ENCODE measurements around the gene SIN3B.

The SIN3B gene

DNA sequence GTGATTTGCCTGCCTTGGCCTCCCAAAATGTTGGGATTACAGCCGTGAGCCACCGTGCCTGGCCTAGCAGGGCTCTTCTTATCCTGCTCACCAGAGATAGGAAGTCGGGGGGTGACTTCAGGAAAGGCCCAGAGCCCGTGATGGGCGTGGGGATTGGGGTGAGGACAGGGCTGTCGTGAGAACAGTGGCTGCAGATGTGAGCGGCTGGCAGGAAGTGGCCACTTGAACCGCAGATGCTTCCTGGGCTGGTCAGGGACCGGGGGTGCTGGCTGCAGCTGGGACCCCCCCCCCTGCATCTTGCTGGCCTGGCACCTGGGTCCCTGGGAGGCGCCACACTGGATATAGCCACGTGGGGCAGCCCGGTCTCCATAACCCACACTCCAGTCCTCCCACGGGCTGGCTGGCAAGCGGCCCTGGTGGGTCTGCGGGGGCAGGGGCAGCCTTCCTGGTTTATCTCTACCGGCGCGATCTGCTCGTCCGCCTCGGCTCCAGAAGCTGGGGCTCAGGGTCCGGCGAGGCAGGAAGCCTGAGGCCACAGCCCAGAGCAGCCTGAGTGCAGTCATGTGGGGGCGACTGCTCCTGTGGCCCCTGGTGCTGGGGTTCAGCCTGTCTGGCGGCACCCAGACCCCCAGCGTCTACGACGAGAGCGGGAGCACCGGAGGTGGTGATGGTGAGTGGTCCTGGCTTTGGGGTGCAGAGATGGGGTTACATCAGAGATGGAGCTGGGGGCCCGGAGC is 59.6 kb downstream of the SIN3B start, which contains the start of gene F2RL3:
F2RL3 (plus strand) TSS at position 371 of the 737 bp plus-strand sequence; CDS start at position 562, 191 bp downstream.
- no peak for DNase-seq (ENCODE audit: low read depth in 3 of 3)

- DNase-seq (ENCODE audit: low read depth in 3 of 3): no peak
These were observed 60.2 kb downstream of the SIN3B start for GRCh38 chr19:16889366-16889882.

DNA sequence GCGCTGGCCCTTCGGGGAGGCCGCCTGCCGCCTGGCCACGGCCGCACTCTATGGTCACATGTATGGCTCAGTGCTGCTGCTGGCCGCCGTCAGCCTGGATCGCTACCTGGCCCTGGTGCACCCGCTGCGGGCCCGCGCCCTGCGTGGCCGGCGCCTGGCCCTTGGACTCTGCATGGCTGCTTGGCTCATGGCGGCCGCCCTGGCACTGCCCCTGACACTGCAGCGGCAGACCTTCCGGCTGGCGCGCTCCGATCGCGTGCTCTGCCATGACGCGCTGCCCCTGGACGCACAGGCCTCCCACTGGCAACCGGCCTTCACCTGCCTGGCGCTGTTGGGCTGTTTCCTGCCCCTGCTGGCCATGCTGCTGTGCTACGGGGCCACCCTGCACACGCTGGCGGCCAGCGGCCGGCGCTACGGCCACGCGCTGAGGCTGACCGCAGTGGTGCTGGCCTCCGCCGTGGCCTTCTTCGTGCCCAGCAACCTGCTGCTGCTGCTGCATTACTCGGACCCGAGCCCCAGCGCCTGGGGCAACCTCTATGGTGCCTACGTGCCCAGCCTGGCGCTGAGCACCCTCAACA is 60.8 kb downstream of the SIN3B start:
- DNase-seq (ENCODE audit: low read depth in 3 of 3): no peak

DNA sequence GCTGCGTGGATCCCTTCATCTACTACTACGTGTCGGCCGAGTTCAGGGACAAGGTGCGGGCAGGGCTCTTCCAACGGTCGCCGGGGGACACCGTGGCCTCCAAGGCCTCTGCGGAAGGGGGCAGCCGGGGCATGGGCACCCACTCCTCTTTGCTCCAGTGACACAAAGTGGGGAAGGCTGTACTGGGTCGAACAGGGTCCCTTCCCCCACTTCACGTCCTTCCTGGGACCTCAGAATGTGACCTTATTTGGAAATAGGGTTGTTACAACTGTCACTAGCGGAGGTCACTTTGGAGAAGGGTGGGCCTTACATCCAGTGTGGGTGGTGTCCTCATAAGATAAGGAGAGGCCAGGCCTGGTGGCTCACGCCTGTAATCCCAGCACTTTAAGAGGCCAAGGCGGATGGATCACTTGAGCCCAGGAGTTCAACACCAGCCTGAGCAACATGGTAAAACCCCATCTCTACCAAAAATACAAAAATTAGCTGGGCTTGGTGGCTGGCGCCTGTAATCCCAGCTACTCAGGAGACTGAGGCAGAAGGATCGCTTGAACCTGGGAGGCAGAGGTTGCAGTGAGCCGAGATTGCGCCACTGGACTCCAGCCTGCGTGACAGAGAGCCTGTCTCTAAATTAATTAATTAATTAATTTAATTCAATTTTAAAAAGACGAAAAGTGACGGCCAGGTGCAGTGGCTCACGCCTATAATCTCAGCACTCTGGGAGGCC is 61.4 kb downstream of the SIN3B start:
- no peak for DNase-seq (ENCODE audit: low read depth in 3 of 3)

- no peak for DNase-seq (ENCODE audit: low read depth in 3 of 3)
These were observed 62.6 kb downstream of the SIN3B start for GRCh38 chr19:16891696-16892382.

DNA sequence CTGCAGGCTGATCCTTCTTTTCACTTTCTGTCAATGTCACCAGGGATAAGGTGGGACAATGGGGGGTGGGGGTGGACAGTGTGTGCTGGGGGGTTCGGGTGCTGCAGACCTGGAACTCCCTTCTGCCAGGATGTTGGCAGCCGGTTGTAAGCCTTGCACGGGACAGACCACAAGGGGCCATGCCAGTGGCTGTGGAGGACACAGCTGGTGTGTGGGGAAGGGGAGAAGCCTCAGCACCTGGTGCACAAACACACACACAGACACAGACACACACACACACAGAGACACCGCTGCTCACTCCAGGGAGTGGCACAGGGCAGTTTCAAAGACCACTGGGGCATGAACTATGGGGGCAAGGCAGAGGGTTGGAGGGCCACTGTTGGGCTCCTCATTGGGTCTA is 63.2 kb downstream of the SIN3B start:
- no peak for DNase-seq (ENCODE audit: low read depth in 3 of 3)

- no peak for DNase-seq (ENCODE audit: low read depth in 3 of 3)
These were observed 63.9 kb downstream of the SIN3B start for GRCh38 chr19:16892868-16893685.

GRCh38 chr19:16893686-16893989 is 64.4 kb downstream of the SIN3B start:
- DNase-seq (ENCODE audit: low read depth in 3 of 3): no peak

DNA sequence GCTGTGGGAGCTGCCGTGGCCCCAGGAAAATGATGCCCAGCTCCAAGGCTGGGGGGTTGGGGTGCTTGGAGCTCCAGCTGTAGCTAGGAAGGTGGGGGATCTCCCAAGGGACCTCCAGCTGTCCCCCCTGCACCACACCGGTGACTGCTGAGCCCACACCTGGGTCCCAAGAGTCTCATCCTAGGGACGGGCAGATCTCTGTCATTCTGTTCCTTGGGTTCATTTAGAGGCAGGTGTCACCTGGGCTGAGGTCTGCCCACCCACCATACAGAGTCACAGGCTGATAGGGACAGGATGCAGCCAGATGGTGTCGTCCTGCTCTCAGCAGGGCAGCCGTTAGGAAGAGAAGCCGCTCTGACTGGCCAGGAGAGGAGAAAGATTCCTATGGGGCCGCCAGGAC is 64.9 kb downstream of the SIN3B start:
- DNase-seq (ENCODE audit: low read depth in 3 of 3): no peak

GRCh38 chr19:16895467-16896145 is 66.4 kb downstream of the SIN3B start:
- no peak for DNase-seq (ENCODE audit: low read depth in 3 of 3)

DNA sequence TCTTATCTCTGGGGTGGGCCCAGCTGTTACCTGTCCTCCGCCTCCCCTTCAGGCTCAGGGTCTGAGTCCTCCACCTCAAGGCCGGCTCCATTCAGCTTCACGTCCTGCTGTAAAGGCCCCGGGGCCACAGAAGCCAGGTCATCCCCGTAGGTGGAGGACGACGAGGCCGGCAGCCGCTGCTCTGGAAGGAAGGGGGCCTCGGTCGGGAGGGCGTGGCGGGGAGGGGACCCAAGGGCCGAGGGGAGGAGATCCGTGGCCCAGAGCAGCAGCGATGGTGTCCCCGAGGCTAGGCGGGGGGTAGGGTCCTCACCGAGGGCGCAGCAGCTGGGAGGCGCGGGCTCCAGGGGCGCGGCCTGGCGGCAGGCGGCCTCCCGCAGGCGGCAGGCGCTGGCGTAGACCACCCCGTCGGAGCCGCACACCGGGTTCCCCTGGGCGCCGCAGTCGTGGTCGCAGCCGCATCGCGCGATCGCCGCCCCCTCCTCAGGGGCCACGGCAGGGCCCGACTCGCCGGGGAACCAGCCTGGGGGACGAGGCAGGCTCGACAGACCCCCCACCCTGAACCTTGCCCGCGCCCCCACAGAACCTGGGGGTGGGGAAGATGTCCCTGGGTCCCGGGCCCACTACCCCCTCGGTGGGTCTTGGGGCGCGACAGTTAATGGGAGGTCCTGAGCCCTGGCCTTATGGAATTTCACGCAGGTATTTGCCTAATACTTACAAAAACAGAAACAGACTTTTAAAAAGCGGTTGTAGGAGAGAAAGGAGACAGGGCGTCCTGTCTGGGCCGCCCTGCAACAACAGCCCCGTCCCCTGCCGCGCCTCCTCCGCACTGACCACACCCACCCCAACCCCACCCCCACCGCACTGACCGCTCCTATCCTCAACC is 67.2 kb downstream of the SIN3B start:
- DNase-seq (ENCODE audit: low read depth in 3 of 3): no peak

GRCh38 chr19:16897029-16897855 is 68.0 kb downstream of the SIN3B start:
- DNase-seq (ENCODE audit: low read depth in 3 of 3): peak; percentile 18 to 71 (median 30)

DNA sequence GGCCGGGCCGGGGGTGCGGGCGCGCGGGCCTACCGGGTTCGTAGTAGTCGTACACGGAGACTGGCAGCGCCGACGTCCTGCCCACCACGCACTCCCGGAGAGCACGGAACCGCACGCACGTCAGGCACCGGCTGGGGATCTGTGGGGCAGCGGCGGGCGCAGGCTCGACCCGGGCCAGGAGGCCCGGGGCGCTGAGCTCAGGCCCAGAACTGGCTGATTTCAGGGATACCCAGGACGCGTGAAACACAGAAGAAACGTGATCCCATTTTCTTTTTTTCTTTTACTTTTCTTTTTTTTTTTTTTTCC is 68.6 kb downstream of the SIN3B start:
- no peak for DNase-seq (ENCODE audit: low read depth in 3 of 3)

GRCh38 chr19:16898361-16899015 is 69.3 kb downstream of the SIN3B start:
- no peak for DNase-seq (ENCODE audit: low read depth in 3 of 3)

- peak in 1 of 3 experiments; percentile 29 for DNase-seq (ENCODE audit: low read depth in 3 of 3)
These were observed 70.4 kb downstream of the SIN3B start for GRCh38 chr19:16899566-16900075.

DNA sequence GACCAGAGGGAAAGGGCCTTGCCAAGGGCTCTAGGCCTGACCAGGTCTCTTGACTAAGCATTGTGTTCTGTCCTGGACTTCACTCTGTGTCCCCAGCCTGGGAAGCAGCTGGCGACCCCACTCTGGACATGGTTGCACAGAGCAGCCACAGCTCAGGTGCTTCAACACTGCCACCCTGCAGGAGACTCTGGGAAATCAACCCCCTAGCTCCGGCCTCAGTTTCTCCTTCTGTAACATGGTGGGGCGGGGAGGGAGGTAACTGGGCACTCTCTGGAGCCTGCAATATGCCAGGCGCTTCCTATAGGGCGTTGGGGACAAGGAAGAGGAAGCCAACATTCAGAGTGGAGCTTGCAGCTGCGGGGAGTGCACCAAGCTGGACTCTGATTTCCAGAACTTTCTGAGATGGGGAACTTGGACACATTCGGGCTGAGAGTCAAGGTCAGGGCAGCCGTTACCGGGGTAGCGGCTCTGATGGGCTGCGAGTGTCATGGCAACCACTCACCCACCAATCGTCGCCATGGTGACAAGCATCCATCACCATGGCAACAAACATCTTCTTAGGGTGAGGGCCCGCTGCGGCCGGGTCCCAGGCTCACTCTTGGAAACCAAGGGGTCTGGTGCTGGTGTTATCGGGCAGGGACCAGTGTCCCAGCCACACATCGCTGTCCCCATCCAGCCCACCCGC is 72.4 kb downstream of the SIN3B start:
- no peak for DNase-seq (ENCODE audit: low read depth in 3 of 3)

GRCh38 chr19:16902545-16902944 is 73.3 kb downstream of the SIN3B start:
- DNase-seq (ENCODE audit: low read depth in 3 of 3): no peak

- no peak for DNase-seq (ENCODE audit: low read depth in 3 of 3)
These were observed 74.1 kb downstream of the SIN3B start for GRCh38 chr19:16903347-16903746.
